ENCODE results near the gene TEPSIN.

The TEPSIN gene

DNA sequence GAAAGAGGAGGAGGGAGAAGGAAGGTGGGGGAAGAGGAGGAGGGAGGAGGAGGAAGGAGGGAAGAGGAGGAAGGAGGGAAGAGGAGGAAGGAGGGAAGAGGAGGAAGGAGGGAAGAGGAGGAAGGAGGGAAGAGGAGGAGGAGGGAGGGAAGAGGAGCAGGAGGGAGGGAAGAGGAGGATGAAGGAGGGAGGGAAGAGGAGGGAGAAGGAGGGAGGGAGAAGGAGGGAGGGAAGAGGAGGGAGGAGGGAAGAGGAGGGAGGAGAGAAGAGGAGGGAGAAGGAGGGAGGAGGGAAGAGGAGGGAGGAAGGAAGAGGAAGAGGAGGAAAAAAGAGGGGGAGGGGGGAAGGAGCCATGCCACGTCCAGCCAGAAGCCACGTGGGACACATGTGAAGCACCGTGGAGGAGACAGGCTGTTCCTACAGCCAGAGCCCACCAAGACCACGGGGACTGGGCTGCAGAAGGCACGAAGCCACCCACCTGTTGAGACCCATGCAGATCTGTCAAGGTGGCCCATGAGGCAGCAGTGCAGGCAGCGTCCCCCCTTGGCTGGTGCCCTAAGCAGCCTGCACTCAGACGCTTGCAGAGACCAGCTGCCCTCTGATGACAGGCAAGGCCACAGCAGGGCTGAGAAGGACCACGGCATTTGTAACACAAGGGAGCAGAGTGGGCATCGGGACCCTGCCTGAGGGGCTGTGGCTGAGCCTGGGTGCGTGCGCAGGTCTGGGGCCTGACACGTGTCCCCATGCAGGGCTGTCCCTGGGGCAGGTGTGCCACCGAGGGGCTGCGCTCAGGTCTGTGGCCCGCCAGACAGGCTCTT is 10.6 kb upstream of the TEPSIN start:
- DNase-seq (ENCODE audit: low spot score) = no peak

DNA sequence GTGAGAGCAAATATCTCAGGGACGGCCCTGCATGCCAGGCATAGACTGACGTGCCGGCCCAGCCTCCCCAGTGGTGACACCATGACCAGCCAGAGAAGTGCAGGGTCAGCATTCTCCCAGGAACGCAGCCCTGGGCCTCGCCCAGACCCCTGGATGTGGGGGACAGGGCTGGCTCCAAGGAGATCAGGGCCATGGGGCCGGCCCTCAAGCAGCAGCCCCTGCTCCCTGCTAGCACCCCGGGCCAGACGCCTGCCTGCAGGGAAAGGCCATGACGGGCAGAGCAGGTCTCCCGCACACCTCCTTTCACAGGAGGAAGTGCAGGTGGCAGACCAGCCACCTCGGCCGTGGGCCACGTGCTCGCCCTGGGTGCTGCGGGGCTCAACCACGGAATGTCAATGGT is 9.8 kb upstream of the TEPSIN start:
- no peak for DNase-seq (ENCODE audit: low spot score)

DNA sequence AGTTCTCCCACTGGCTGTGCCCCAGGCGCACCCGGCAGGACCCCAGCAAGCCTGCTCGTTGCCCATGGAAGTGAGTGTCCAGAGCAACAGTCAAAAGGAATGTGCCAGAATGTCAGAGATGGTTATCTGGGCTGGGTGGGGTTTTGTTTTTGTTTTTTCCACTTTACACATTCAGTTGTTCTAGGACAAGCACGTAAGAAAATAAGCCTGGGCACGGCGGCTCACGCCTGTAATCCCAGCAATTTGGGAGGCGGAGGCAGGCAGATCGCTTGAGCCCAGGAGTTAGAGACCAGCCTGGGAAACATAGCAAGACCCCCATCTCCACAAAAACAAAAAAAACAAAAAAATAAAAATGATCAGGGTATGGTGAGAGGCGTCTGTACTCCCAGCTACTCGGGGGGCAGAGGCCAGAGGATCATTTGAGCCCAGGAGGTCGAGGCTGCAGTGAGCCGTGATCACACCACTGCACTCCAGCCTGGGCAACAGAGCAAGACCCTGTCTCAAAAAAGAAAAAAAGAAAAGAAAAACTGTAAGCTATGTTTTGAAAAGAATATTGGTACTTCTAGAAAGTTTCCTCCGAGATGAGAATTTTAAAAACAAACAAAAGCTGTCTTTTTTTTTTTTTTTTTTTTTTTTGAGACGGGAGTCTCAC is 8.6 kb upstream of the TEPSIN start:
- DNase-seq (ENCODE audit: low spot score) = no peak

DNA sequence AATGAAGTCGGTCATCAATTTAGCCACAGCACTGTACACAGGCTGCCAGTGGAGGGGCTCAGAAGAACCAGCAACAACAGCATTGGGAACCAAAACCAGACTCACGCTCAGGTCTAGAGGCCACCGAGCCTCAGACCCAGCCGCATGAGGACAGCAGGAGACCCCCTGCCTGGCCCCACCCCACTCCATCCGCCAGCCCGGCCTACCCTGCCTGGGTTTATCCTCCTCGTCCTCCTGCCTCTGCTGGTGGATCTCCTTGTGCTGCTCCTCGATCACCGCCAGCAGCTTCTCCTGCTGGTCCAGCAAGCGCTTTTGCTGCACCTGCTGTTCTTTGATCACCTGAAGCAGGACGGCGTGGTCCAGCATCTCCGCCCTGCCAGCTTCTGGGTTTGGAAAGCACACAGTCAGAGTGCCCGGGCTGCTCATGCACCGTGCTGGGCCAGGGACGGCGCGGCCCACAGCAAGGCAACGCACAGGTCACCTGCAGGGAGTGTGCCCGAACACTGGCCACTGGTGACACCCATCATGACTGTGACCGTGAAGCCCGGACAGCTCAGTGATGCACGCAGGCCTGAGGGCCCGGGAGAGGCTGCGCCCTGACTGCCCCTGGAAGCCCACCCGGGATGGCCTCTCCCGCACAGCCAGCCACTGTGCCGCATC is 8.0 kb upstream of the TEPSIN start:
- no peak for DNase-seq (ENCODE audit: low spot score)

DNA sequence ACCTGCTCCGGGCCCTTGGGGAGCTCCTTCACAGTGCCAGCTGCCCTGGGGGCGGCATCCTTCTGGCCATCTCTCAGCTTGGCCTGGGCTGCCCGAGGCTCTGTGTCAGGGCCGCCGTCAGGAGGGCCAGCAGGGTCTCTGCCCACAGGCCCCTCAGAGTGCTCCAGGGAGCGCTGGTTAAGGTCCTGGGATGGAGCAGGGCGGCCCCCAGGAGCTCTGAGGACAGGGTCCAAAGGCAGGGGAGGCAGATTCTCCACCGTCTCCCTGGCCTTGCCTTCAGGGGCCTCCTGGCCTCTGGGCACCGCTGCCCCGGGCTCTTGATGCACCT is 7.5 kb upstream of the TEPSIN start:
- DNase-seq (ENCODE audit: low spot score) = no peak

DNA sequence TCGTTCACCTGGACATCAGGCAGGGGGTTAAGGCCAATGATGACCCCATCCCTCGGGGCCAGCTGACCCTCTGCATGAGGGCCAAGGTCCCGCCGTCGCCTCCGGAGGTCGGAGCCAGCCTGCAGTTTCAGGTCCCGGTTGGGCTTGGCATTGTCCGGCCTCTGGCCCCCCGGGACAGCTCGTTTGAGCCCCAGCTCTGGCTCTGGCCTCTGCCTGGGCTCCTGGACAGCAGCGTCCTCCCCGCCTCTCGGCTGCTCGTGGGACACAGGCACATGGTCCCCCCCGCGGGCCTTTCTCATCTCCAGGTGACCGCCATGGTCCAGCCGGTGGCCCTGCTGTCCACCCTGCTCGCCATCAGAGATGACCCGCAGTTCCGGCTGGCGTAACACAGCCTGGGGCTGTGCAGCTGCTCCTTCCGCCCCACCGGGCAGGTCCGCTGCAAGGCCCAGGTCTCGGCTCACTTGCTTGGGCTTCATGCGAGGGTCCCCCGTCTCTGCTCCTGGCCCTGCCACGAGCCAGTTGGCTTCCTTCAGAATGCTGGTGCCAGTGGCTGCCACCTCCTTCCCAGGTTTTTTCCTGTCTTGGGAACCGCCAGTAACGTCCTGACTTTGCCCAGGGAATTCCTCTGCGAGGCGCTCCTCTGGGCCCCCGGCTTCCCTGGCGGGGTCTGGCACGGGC is 6.9 kb upstream of the TEPSIN start:
- no peak for DNase-seq (ENCODE audit: low spot score)

DNA sequence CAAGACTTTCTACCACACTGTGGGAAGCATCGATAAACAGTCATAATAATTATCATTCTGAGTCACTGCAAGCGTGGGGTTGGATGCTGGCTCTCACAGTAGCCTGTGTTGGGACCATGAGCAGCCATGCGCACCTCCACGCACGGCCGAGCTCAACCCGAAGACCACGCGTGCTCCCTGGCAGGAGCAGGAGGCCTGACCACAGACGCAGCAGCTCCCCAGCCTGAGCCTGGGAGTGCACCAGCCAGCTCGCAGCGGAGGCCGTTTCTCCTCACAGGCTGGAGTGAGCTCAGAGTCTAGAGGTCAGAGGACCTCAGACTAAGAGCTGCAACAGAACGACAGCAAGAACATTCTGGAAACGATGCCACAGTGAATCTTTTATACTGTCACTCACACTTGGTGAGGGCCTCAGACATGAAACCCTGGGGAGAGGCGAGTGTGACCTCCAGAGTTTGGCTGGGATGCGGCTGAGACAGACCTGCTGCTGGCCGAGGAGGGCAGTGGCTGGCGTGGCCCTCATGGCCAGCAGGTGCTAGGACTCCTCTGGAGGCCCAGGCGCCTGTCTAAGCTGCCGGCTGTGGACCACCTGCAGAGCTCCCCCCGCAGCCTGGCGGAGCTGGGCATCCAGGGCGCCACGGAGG is 6.3 kb upstream of the TEPSIN start:
- no peak for DNase-seq (ENCODE audit: low spot score)

DNA sequence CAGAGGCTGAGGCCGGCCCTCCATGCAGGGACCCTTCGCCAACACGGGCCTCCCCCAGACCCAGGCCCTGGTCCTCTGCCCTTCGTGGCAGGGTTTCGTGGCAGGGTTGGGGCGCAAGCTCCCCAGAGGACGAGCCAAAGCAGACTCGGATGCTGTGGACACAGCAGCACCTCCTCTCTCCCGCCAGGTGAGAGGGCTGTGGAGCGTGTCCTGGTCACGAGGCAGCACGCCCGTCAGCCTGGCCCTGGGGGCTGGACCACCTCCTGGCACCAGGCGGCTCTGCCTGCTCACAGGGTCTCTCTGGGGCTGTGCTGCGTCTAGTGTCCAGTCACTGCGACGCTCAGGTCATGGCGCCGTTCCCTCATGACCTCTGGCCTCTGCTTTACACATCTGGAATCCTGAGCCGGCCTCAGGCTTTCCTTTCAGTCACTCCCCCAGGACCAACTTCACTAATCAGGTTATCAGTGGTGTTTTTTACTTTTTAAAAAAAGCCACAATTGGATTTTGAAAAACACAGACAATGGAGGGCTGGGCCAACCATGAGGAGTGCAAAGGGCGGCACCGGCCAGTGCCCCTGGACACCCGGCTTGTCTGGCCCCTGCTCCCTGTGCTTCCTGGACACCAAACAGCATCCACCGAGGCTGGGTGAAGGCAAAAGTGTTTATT is 5.6 kb upstream of the TEPSIN start:
- no peak for DNase-seq (ENCODE audit: low spot score)

DNA sequence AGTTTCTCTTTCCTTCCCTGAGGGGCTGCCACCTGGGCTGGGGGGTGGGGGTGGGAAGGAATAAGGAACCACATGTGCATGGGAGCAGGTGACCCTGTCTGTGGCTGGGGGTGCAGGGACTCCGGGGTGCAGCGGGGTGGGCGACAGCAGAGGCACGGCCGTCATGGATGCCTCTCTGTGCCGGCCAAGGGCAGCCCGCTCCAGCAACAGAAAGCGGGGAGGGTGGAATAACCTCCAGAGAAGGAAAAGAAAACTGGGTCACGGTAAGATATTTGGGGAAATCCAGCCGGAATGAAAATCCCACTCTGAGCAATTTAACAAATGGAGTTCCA is 4.4 kb upstream of the TEPSIN start:
- no peak for DNase-seq (ENCODE audit: low spot score)

DNA sequence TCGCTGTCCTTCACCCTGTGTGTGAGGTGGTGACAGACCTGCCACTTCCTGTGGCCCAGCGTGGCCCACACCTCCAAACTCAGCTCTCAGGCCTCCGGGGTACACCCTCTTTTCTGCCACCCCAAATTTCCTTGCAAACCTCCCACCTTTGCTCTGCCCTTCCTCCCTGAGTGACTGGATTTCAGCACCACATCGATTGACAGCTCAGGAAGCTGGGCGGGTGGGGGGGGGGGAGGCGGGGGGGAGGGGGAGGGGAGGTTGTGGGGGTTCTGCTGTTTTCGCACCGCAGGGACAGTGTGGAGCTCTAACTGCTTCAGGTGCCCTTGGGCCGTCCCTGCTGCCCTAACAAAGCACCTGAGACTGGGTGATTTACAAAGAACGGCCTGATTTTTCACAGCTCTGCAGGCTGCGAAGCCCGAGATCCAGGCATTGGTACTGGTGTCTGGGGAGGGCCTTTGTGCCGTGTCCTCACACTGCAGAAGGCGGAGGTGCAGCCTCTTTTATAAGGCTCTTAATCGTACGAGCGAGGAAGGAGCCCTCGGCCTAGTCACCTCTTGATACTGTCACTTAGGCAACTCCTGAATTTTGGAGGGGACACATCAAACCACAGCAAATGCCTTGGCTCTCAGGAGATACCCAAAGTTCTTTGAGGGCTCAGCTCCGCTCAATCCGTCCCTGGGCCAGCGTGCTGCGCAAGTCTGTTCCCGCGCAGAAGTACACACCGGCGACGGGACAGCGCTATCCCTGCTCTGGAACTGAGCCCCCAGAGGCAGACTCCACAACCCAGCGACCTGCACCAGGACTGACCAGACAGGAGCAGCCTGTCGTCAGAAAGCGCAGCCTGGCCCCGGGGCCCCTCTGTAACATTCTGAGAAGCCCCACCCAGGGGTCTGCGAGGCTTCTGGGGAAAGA is 3.8 kb upstream of the TEPSIN start:
- DNase-seq (ENCODE audit: low spot score) = no peak

DNA sequence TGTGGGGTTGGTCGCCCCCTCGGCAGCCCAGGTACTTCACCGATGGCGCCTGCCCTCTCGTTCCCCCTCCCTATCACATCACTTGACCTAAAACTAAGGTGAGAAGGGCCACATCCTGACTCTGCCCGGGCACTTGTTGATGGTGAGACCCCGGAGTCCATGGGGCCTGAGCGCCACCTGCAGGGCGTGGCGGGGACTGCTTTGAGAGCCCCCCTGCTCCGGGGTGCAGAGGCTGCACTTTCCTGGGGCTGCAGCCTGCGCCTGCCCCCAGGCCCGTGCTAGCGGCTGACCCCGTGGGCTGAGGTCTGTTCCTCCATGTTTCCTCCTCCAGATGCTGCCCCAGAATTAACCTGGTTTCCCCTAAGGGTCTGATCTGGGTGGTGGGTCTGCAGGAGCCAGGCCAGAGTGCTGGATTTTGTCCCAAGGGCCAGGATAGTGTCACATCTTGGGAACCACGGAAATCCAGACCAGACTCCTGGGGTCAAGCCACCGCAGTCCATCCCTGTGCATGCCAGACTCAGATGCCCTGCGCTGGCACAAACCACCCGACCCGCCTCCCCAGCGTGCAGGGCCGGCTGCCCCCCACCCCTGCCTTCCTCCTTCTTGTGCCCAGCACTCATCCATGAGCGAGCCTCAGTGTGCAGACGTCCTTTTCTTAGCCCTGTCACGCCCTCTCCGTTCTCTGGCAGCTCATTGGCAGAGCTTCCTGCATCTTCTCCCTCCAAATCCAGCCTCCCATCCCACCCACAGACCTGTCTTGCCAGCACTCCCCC is 3.0 kb upstream of the TEPSIN start:
- DNase-seq (ENCODE audit: low spot score) = no peak

DNA sequence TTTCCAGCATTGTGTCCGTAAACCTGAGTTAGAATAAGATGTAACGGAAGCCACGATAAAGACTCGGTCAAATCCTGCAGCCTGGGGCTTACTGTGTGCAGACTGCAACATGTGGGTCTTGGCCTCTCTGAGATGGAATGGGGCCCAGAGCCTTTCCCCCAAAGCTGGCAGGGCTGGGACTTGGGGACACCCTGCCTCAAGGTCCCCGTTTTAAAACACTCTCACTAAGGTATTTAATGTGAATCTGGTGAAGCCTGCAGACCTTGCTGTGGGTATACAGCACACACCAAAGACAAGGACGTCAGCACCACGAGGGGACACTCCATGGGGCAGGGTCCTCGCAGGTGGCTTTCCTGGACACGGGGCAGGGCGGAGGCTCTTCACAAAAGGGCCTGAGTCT is 2.3 kb upstream of the TEPSIN start:
- DNase-seq (ENCODE audit: low spot score) = no peak

DNA sequence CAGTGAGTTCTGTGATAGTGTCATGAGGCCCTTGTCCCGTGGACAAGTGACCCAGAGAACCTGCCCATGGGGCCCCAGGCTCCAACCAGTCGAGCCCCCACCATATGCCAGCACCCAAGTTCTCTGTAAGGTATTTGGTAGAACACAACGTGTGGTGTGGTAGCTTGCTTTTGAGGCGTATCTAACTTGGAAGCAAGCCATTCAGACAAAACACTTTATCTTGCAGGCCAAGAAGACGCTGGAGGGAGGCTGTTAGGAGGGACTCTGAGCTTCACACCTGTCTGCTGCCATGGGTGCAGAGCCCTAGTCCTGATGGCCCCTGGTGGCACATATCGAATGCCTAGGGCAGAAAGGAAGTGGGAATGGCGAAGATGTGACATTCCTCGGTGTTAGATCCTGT is 1.9 kb upstream of the TEPSIN start:
- no peak for DNase-seq (ENCODE audit: low spot score)

DNA sequence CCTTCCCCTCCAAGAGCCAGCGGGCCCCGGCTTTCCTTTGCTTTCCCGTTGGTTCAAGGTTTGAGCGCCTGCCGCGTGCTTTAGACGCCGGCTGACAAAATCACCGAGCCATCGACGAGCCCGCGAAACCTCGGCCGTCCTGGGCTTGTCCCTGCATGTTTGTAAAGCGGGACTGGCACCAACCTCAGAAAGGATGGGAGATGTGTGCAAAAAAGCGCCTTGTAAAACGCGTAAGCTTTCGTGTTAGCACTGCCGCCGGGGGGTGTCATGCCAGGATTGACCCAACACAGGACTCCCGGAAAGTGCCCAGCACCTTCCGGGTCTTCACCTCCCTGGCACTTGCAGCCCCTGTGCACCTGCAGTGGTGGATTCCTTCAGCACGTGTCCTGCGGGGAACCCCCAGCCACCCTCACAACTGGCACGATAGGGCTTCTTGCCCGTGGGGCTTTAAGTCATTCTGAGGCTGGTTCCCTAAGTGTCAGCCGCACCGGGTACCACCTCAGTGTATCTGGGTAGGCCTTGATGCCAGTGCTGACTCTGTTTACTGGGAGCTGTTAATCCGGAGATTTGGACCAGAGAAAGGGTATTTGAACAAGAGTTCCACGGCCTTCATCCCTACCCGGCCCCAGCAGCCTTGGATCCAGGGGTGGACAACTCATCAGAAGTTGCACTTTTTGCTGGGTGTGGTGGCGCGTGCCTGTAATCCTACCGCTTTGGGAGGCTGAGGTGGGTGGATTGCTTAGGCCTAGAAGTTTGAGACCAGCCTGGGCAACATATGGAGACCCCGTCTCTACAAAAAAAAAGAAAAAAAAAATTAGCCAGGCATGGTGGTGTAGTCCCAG is 1.1 kb upstream of the TEPSIN start:
- no peak for DNase-seq (ENCODE audit: low spot score)

DNA sequence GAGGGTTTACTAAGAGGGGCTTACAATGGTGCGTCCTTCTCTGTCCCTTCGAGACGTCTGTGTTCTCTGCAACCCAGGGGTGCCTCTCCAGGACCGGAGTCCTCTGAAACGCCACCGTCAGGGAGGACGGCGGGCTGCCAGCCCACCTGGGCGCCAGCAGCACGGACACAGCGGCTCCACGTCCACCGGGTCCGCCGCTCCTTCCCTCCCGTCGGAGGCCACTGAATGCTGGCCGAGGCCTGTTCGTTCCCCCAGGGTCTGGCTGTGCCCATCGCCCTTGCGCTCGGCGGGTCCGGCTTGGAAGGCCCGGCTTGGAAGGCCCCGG is 403 bp downstream of the TEPSIN start:
- DNase-seq (ENCODE audit: low spot score) = no peak

DNA sequence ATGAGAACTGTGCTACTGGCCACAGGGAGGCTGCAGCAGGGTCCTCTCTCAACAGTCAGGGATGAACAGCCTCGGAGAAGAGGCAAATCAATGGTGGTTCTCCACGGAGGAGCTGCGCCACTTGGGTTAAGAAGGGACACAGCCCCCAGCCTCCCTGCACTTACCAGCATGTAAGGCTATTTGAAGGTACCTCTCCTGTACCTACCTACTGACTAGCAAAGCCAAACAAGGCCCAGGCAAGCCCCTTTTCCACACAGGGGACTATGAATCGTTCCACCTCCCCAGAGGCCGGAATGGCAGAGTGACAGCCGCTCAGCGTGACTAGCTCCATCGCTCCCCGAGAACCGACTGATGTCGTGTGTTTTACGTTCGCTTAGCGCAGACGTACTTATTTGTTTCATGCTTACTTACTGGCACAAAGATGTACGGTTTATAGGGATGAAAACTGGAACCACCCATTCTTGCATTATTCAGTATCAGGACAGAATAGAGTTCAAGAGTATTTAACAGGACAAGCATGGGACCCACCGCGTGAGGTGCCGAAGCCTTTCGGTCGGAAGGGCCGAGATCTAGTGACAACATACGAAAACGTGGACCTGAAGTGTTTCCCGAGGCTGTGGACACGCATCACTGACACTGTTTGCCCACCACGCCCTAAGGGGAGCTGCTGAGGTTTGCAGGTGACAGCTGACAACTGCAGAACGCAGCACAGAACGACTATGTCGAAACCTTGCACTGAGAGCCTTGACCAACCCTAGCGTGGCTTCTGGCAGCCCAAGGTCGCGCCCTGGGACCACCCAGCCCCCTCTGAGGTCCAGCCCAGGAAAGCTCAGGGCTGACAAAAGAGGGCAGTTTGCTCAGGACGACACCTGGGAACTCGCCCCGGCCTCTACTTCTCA is 1.0 kb downstream of the TEPSIN start:
- no peak for DNase-seq (ENCODE audit: low spot score)

DNA sequence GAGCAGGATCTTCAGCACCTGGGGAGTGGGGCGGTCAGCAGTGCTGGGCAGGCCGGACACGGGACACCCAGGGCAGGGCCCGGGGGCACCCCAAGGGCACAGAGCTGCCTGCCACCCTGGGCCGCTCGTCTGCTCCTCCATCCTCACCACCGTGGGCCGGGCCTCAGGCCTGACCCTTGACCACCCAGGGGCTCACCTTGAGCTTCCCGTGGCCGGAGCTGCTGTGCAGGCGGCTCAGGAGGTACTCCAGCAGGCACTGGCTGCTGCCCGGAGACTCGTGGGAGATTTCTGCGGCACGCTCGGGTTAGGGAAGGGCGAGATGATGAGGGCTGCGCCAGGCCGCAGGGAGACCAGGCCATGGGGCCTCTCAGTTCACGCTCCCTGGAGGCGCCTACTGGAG is 2.1 kb downstream of the TEPSIN start:
- DNase-seq (ENCODE audit: low spot score) = no peak

All from kidney capillary endothelial cell (primary cell).